Astrocyte of the cerebellum (primary cell): Measurements from ENCODE around the gene MAML2.

Experiments used
- DNase-seq: peaks from one replicate; pipeline ENCODE4 v3.0.0-alpha.2; 2011; ENCODE audit warnings: low read depth
- H3K4me3 ChIP-seq: 2 replicates; pipeline ENCODE4 v1.5.1; 2011; ENCODE audit warnings: mild to moderate bottlenecking, low read depth, low read length, moderate library complexity
- in situ Hi-C: cut with HindIII; loops from 2 replicates; pipeline ENCODE4 v1.10.0; 2017; ENCODE audit warnings: low sequenced_read_pairs
- TF ChIP-seq, protein P1 (sequence below): IDR thresholded peaks from 2 replicates; pipeline ENCODE4 v1.5.1; 2012; ENCODE audit warnings: low read length, low read depth, moderate library complexity, mild to moderate bottlenecking; ENCODE audit errors: missing control alignments

Gene MAML2

DNA sequence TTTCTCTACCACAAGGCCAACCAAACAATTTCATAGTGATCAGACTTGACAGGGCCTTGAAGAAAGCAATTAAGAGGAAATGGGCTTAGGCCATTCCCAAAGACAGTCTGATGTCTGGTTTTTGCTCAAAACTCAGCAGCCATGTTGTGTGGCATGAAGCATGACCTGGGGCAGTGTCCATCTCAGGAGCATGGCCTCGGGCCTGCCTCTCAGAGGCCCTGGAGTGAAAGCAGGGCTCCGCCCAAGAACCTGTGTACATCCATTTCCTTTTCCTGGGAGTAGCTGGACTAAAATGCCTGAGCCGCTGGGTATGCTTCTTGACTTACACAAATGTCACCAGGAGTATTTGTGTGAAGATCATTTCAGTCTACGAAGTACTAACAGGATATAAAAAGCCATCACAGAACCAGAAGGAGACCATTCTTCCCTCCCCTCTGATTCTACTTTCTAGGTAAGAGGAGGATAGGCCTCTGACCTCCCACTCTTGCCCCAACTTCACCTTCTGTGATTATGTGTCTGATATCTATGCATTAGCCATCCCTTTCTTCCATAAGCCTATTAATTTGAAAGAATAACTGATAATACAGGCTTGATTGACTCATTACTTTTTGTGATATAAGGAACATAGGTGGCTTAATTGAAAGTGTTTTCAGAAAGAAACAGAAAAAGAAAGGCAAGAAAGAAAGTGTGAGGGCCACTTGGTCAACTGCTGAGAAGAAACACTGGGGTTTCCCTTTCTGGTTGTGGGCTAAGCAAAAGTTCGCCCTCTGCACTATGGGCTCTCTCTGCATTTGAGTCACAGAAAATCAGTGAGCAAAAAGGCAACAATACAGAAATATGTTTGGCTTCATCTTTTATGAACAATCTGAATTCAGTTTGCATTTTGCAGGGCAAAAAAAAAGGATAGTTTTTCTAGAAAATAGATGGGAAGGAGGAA lies 230.5 kb downstream of the MAML2 start:
- in situ Hi-C loops = no loop called here
- no peak for DNase-seq
- H3K4me3 ChIP-seq = no peak overlapping the region
- TF ChIP-seq, protein P1, sequence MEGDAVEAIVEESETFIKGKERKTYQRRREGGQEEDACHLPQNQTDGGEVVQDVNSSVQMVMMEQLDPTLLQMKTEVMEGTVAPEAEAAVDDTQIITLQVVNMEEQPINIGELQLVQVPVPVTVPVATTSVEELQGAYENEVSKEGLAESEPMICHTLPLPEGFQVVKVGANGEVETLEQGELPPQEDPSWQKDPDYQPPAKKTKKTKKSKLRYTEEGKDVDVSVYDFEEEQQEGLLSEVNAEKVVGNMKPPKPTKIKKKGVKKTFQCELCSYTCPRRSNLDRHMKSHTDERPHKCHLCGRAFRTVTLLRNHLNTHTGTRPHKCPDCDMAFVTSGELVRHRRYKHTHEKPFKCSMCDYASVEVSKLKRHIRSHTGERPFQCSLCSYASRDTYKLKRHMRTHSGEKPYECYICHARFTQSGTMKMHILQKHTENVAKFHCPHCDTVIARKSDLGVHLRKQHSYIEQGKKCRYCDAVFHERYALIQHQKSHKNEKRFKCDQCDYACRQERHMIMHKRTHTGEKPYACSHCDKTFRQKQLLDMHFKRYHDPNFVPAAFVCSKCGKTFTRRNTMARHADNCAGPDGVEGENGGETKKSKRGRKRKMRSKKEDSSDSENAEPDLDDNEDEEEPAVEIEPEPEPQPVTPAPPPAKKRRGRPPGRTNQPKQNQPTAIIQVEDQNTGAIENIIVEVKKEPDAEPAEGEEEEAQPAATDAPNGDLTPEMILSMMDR = no peak

DNA sequence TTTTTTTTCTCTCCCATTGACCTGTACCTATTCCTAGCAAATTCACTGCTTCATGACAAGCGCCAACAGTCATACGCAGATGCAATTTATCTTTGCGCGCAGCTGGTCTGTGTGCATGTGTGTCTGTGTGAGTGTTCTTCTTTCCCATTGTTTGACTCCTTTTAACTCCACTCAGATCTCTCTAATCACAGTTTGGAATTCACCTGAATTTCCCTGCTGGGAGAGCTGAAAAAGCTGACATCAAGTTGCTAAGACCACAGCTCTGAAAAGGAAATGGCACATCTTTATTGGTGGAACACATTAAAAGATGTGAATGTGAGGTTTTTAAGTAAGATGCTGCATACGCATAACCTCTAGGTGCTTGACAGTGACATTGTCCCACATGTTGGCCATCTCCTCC lies 231.7 kb downstream of the MAML2 start:
- TF ChIP-seq, protein P1 = no peak
- H3K4me3 ChIP-seq = no peak overlapping the region
- in situ Hi-C loops = no loop called here
- no peak for DNase-seq

DNA sequence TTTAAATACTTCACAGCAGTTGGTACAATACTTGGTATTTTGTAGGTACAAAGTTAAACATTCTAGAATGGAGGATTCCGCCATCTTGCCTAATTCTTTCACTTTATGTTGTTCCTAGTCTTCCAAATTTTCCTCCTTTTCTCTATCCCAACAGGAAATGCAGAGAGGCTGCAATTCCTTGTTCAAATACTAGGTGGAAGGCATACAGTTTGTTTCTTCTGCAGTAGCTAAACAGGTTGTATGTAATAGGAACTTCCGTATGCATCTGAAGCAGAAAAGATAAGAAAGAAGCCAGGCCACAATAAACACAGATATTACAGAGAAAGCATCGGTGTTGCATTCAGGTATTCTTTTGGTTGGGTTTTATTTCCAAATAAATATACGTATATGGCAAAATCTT lies 232.7 kb downstream of the MAML2 start:
- in situ Hi-C loops = no loop called here
- no peak overlapping the region for H3K4me3 ChIP-seq
- no peak for DNase-seq
- TF ChIP-seq, protein P1 = no peak

DNA sequence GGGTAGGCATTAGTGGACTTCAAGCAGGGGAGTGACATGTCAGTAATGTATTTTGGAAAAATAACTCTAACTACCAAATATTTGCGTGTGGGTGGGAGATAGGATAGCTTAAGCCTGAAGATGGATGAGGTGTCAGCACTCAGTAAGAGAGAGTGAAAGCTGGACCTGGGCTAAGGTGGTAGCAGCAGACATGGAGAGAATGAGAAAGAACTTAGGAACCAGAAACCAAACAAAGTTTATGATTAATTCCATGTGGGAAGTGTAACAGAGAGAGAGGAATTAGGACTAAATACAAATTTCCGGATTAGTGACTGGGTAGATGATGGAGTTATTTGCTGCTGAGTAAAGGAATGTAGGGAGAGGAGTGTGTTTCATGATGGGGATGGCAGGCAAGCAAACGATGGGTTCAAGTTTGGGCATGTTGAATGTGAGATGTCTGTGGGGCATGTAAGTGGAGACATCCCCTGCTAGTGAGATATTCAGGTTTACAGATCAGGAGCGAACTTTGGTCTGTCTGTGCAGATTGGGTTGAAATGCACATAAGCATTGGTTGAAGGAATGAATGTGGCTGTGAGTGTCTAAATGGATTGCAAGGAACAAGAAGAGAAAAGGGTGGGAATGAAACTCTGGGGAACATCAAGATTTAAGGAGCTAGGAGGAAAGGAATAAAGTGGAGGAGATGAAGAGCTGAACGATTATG lies 233.5 kb downstream of the MAML2 start:
- in situ Hi-C loops = no loop called here
- TF ChIP-seq, protein P1 = no peak
- no peak overlapping the region for H3K4me3 ChIP-seq
- DNase-seq = no peak

DNA sequence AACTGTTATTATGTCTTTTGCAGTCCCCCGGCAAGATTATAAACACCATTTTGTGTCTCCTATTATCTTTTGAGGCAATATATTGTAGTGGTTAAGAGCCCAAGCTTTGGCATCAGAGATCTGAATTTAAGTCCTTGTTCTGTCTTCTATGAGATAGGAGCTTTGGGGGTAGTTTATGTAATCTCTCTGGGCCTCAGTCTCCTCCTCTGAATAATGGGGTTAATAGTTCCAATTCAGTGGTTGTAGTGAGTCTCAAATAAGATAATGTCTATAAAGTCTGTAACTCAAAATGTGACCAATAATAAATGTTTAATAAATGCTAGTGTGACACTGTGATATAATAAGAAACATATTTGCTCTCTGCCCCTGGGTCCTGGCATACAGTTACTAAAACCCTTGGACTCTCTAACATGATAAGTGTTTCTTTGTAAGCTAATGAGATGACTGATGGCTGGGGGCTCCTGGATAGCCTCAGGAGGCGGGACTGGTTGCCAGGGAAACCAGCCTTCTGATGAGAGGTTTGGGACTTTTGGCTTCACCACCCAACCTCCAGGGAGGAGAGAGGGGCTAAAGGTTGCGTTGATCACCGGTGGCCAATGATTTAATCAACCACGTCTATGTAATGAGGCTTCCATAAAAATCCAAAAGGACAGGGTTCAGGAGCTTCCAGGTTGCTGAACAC lies 235.7 kb downstream of the MAML2 start:
- no peak for DNase-seq
- H3K4me3 ChIP-seq = no peak overlapping the region
- in situ Hi-C loops = no loop called here
- TF ChIP-seq, protein P1 = no peak

DNA sequence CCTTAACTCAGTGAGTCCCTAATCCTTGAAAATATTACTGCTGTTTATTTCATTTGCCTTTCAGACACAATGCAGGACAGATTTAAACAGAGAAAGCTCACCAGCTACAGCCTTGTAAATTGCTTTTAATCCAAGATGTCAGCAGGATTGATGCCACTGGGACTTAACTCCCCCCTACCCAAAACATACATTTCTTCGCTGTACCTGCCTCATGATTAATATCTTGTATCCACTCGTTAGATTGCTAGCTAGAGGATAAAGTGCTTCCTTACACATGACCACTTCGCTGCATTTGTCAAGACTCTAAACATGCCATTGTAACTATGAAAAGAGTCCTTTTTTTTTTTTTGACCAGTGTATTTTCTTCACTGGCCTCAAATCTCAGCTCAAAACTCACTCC lies 236.3 kb downstream of the MAML2 start:
- H3K4me3 ChIP-seq = no peak overlapping the region
- no peak for DNase-seq
- in situ Hi-C loops = no loop called here
- TF ChIP-seq, protein P1 = no peak
